Chondrocyte (in vitro differentiated cells): ENCODE measurements around the gene RALGPS2. TPM values are rescaled to one million over a fixed set of nuclear protein-coding genes. Genes with fewer than 3 reads are reported as not detected.
"Not testable (repeated sequence)": the region's sequence is repeated elsewhere in the genome, so short reads cannot be mapped to it uniquely, and the experiment has no call there.

Source experiments
- DNase-seq: peaks from one replicate; pipeline ENCODE4 v3.0.0; 2021; ENCODE audit warnings: mixed read lengths, low spot score
- H3K27ac Mint-ChIP-seq: one replicate; pipeline ENCODE4 v1.8.0; 2021; ENCODE audit warnings: mild to moderate bottlenecking, moderate library complexity, mixed read lengths; ENCODE audit not compliant: unreplicated experiment
- H3K27me3 Mint-ChIP-seq: 2 replicates; pipeline ENCODE4 v1.8.0; 2021; ENCODE audit warnings: low read depth, mixed read lengths
- H3K36me3 Mint-ChIP-seq: 2 replicates; pipeline ENCODE4 v1.8.0; 2021; ENCODE audit warnings: low read depth, mixed read lengths
- H3K4me1 Mint-ChIP-seq: 2 replicates; pipeline ENCODE4 v1.8.0; 2021; ENCODE audit warnings: low read depth, mild to moderate bottlenecking, mixed read lengths
- H3K4me3 Mint-ChIP-seq: one replicate; pipeline ENCODE4 v1.8.0; 2021; ENCODE audit warnings: mild to moderate bottlenecking, moderate library complexity, mixed read lengths; ENCODE audit not compliant: unreplicated experiment
- H3K9me3 Mint-ChIP-seq: 2 replicates; pipeline ENCODE4 v1.8.0; 2021; ENCODE audit warnings: low read depth, mixed read lengths
- total RNA-seq: library from RNA; stranded (reverse); gene quantifications from 3 replicates; pipeline ENCODE4 v1.2.1, GENCODE V29; 2021
- TF ChIP-seq, protein P1 (sequence below): fragments of 200-600 bp; sonication (generic); IDR thresholded peaks from 2 replicates; pipeline ENCODE4 v1.5.0; 2021; ENCODE audit warnings: antibody characterized with exemption, mild to moderate bottlenecking, moderate library complexity

Gene RALGPS2
- total RNA-seq, 1 donor from 2014 or later, result 10.0 TPM

- H3K9me3 Mint-ChIP-seq, result peaks cover 20% of the 10 kb centered on the region
- no peak for DNase-seq
- no peak overlapping the region for H3K27ac Mint-ChIP-seq
- TF ChIP-seq, protein P1, sequence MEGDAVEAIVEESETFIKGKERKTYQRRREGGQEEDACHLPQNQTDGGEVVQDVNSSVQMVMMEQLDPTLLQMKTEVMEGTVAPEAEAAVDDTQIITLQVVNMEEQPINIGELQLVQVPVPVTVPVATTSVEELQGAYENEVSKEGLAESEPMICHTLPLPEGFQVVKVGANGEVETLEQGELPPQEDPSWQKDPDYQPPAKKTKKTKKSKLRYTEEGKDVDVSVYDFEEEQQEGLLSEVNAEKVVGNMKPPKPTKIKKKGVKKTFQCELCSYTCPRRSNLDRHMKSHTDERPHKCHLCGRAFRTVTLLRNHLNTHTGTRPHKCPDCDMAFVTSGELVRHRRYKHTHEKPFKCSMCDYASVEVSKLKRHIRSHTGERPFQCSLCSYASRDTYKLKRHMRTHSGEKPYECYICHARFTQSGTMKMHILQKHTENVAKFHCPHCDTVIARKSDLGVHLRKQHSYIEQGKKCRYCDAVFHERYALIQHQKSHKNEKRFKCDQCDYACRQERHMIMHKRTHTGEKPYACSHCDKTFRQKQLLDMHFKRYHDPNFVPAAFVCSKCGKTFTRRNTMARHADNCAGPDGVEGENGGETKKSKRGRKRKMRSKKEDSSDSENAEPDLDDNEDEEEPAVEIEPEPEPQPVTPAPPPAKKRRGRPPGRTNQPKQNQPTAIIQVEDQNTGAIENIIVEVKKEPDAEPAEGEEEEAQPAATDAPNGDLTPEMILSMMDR, result no peak
- H3K36me3 Mint-ChIP-seq, result peaks cover 17% of the 10 kb centered on the region
- no peaks in the 10 kb centered on the region for H3K27me3 Mint-ChIP-seq
- no peaks in the 10 kb centered on the region for H3K4me1 Mint-ChIP-seq
- no peak overlapping the region for H3K4me3 Mint-ChIP-seq
Observed at GRCh38 chr1:178740491-178740890, 15.4 kb downstream of the RALGPS2 start.

DNA sequence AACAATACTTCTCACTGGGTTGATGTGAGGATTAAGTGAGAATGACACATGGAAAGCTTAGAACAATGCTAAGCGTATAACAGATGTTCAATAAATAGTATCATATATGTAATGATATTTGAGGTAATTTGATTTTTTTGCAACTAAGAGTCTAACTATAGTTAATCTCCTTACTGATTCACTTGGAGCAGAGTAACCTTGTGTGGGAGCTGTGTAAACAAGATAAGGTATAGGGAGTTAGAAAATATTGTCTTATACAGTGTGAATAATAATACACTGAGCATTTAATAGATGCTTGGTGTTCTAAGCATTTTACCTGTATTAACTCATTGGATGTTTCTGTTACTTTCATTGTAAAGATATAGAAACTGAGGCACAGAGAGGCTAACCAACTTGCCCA lies 15.9 kb downstream of the RALGPS2 start:
- Mint-ChIP-seq H3K4me3 (no peak overlapping the region), H3K36me3 (peaks cover 17% of the 10 kb centered on the region)
- no peak for DNase-seq

DNA sequence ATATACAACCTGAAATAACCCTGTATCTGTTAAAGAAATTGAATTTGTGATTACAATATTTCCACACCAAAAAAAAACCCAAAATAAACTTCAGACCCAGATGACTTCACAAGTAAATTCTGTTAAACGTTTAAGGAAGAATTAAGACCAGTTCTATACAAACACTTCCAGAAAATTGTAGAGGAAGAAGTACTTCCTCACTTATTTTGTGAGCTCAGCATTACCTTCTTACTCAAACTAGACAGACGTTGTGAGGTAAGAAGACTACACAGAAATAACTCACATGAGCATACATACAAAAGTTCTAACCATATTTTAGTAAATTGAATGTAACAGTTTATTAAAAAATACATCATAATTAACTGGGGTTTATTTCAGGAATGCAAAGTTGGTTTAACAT lies 18.8 kb downstream of the RALGPS2 start:
- TF ChIP-seq, protein P1, result no peak
- Mint-ChIP-seq H3K27ac (no peak overlapping the region), H3K4me1 (no peaks in the 10 kb centered on the region), H3K4me3 (no peak overlapping the region), H3K27me3 (no peaks in the 10 kb centered on the region), H3K9me3 (peaks cover 20% of the 10 kb centered on the region), H3K36me3 (peaks cover 17% of the 10 kb centered on the region)
- no peak for DNase-seq

More for the DNA sequence above, 15.9 kb downstream of the RALGPS2 start:
- Mint-ChIP-seq H3K4me1 (no peaks in the 10 kb centered on the region), H3K27me3 (no peaks in the 10 kb centered on the region), H3K9me3 (peaks cover 20% of the 10 kb centered on the region), H3K27ac (no peak overlapping the region)
- TF ChIP-seq, protein P1, result no peak

GRCh38 chr1:178745260-178745659 lies 20.2 kb downstream of the RALGPS2 start:
- Mint-ChIP-seq H3K27me3 (no peaks in the 10 kb centered on the region), H3K27ac (no peak overlapping the region), H3K4me1 (no peaks in the 10 kb centered on the region), H3K9me3 (peaks cover 20% of the 10 kb centered on the region), H3K36me3 (peaks cover 15% of the 10 kb centered on the region), H3K4me3 (no peak overlapping the region)
- TF ChIP-seq, protein P1, result no peak
- DNase-seq, result no peak

- TF ChIP-seq, protein P1, result no peak
- DNase-seq, result no peak
- H3K36me3 Mint-ChIP-seq, result peaks cover 15% of the 10 kb centered on the region
- H3K27ac Mint-ChIP-seq, result no peak overlapping the region
- H3K27me3 Mint-ChIP-seq, result no peaks in the 10 kb centered on the region
- H3K9me3 Mint-ChIP-seq, result peaks cover 20% of the 10 kb centered on the region
- H3K4me1 Mint-ChIP-seq, result no peaks in the 10 kb centered on the region
- no peak overlapping the region for H3K4me3 Mint-ChIP-seq
Observed at GRCh38 chr1:178746345-178746744, 21.3 kb downstream of the RALGPS2 start.

DNA sequence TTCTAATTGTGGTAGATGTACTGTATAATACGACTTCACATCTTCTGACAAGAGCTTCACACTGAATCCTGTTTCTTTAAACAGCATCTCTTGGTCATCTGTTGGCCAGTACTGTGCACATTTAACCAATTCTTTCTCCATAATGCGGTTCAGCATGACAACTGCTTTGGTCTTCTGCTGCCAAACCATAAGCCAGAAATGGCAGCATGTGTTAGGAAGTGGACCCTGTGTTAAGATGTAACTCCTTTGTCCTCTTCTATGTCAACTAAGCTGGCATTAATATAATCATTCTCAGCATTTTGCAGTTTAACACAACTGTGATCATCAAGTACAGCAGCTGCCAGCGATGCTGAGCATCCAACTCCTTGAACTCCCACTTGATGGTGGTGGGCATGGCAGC lies 22.3 kb downstream of the RALGPS2 start:
- Mint-ChIP-seq H3K36me3 (peaks cover 12% of the 10 kb centered on the region), H3K9me3 (peaks cover 16% of the 10 kb centered on the region)
- not testable (repeated sequence) for H3K27me3 Mint-ChIP-seq, H3K27ac Mint-ChIP-seq, DNase-seq, H3K4me3 Mint-ChIP-seq, H3K4me1 Mint-ChIP-seq
